Duodenal mucosa (tissue), 2 donors: ENCODE results near the gene PTPRE.

ENCODE experiments used
- H3K27ac ChIP-seq: one replicate; pipeline ENCODE4 v1.7.0; 2013; ENCODE audit warnings: low read depth, low read length
- H3K27me3 ChIP-seq, 2 donors: one replicate each; pipeline ENCODE4 v1.7.0; 2013; ENCODE audit warnings: low read length in 2 of 2, control low read depth in 1 of 2; ENCODE audit not compliant: insufficient read depth in 2 of 2, control insufficient read depth in 1 of 2
- H3K36me3 ChIP-seq, 2 donors: one replicate each; pipeline ENCODE4 v1.7.0; 2013; ENCODE audit warnings: low read length in 2 of 2, control low read depth in 1 of 2; ENCODE audit not compliant: insufficient read depth in 2 of 2, control insufficient read depth in 1 of 2
- H3K4me1 ChIP-seq, 2 donors: one replicate each; pipeline ENCODE4 v1.7.0; 2013; ENCODE audit warnings: low read length in 2 of 2, control low read depth in 1 of 2; ENCODE audit not compliant: insufficient read depth in 2 of 2, control insufficient read depth in 1 of 2
- H3K4me3 ChIP-seq, 2 donors: one replicate each; pipeline ENCODE4 v1.7.0; 2013; ENCODE audit warnings: low read length in 2 of 2, low read depth in 1 of 2
- H3K9ac ChIP-seq, 2 donors: one replicate each; pipeline ENCODE4 v1.7.0; 2013; ENCODE audit warnings: low read length in 2 of 2, low read depth in 1 of 2
- H3K9me3 ChIP-seq, 2 donors: one replicate each; pipeline ENCODE4 v1.7.0; 2013; ENCODE audit warnings: low read length in 2 of 2, control low read depth in 1 of 2; ENCODE audit not compliant: control insufficient read depth in 1 of 2

Gene PTPRE

DNA sequence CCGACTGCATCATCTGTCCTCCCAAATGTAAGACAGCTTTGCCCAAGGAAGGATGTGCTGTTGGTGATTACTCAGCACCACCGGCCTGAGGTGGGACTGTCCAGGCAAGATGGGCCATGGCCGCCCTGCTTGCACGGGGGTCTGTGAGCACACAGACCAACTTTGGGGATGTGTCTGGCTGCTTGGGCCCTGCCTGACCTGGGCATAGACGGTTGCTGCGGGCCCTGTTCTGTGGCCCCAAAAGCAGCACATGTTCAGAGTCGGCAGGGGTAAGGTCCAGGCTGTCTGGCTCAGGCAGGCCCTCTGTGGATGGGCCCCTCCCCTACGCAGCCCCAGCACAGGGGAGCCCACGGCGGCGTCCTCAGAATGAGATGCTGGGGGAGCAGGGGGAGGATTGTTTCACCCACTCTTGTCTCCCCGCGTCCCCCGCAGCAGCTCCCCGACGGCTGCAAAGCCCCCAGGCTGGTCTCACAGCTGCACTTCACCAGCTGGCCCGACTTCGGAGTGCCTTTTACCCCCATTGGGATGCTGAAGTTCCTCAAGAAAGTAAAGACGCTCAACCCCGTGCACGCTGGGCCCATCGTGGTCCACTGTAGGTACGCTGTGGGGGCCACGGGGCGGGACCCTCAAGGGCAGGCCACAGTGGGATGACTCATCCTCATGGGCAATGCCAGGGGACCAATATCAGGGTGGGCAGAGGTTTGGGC, 160.9 kb downstream of the PTPRE start:
- H3K36me3 ChIP-seq, result peaks cover 46 to 70% of the 10 kb centered on the region in 2 donors

DNA sequence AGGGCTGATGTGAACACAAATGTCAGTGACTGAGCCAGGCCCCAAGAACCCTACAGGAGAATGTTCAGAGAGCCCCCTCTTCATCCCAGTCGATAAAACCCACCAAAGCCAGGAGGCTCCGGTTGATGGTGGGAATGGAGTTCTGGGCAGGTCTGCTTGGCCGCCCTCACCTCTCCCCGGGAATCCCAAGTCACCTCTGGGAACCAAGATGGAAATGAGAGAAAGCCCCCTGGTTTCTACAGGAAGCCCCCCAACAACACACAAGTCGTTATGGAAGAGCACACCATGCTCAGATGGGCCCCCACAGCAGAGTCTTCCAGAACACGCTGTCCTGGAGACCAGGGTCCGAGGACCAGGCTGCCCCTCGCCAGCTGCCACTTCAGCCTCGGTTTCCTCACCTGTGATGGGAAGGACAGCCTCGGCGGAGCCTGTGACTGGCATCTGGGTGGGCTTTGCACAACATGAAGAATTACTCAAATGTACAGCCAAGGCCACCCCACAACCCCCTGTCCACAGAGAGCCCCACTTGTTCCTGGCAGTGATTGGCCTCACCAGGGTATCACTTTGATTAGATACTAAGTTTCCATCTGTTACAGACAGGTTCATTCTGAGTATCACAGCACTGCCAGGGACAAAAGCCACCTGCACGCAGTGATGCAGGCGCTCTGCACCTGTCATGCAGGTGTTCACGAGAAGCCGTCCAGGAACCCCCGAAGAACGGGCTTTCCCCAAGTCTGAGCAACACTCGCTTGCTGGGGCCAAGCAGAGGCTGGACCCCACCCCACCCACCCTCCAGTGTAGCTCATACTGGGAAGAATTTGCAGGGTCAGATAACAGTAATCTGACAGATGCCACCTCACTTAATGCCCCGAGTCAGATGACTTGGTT, 161.7 kb downstream of the PTPRE start:
- no peak overlapping the region for H3K4me3 ChIP-seq
- H3K27me3 ChIP-seq, result no peaks in the 10 kb centered on the region
- no peaks in the 10 kb centered on the region for H3K9me3 ChIP-seq
- H3K36me3 ChIP-seq, result peaks cover 54 to 78% of the 10 kb centered on the region in 2 donors
- H3K4me1 ChIP-seq, result peaks cover 14 to 25% of the 10 kb centered on the region in 2 donors
- no peak overlapping the region for H3K9ac ChIP-seq
- no peak overlapping the region for H3K27ac ChIP-seq

More for the DNA sequence above, 160.9 kb downstream of the PTPRE start:
- no peaks in the 10 kb centered on the region for H3K9me3 ChIP-seq
- H3K4me3 ChIP-seq, result no peak overlapping the region
- H3K4me1 ChIP-seq, result peaks cover 17 to 30% of the 10 kb centered on the region in 2 donors
- no peaks in the 10 kb centered on the region for H3K27me3 ChIP-seq
- no peak overlapping the region for H3K27ac ChIP-seq
- no peak overlapping the region for H3K9ac ChIP-seq

DNA sequence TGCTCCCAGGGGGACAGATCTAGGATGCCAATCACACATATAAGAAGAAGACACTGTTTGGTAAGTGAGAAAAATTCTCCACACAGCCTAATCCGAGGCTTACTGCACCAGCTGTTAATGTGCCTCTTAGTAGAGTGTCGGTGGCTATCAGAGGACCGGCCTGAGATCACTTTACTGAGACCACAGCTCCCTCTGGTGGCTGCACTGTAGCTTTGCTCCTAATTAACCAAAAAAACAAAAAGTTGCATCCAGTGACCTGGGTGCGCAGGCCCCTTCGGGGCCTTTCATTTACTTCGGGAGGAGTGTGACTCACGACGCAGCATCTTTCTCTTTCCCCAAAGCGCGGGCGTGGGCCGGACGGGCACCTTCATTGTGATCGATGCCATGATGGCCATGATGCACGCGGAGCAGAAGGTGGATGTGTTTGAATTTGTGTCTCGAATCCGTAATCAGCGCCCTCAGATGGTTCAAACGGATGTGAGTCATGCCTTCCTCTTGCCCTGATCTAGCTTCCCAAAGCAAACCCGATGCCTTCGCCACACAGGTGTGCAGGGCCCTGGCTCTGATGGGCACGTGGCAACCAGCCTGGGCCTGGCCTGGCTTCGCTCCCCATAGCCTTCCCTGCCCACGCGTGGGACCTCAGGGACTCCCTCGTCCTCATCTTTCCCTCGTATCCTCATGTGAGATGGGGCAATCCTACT, 162.6 kb downstream of the PTPRE start:
- Histone ChIP-seq H3K9ac (no peak overlapping the region), H3K4me3 (no peak overlapping the region), H3K27ac (no peak overlapping the region), H3K27me3 (no peaks in the 10 kb centered on the region), H3K9me3 (no peaks in the 10 kb centered on the region), H3K4me1 (peaks cover 6 to 16% of the 10 kb centered on the region in 2 donors), H3K36me3 (peaks cover 59 to 84% of the 10 kb centered on the region in 2 donors)

DNA sequence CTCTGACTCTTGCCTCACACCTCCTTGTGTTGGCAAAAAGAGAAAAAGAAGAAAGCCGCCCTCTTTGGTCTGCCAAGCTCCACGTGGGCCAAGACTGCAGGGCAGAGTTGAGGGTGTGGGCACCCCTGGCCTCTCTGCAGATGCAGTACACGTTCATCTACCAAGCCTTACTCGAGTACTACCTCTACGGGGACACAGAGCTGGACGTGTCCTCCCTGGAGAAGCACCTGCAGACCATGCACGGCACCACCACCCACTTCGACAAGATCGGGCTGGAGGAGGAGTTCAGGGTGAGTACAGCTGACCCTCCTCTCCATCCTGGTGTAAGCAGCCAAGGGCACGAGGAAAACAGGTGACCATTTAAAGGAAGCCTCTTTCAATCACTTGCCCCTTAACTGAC, 163.3 kb downstream of the PTPRE start:
- H3K27ac ChIP-seq, result no peak overlapping the region
- H3K9ac ChIP-seq, result no peak overlapping the region
- H3K36me3 ChIP-seq, result peaks cover 63 to 83% of the 10 kb centered on the region in 2 donors
- H3K4me3 ChIP-seq, result no peak overlapping the region
- H3K4me1 ChIP-seq, result peaks cover 2 to 11% of the 10 kb centered on the region in 2 donors
- no peaks in the 10 kb centered on the region for H3K9me3 ChIP-seq
- H3K27me3 ChIP-seq, result no peaks in the 10 kb centered on the region

DNA sequence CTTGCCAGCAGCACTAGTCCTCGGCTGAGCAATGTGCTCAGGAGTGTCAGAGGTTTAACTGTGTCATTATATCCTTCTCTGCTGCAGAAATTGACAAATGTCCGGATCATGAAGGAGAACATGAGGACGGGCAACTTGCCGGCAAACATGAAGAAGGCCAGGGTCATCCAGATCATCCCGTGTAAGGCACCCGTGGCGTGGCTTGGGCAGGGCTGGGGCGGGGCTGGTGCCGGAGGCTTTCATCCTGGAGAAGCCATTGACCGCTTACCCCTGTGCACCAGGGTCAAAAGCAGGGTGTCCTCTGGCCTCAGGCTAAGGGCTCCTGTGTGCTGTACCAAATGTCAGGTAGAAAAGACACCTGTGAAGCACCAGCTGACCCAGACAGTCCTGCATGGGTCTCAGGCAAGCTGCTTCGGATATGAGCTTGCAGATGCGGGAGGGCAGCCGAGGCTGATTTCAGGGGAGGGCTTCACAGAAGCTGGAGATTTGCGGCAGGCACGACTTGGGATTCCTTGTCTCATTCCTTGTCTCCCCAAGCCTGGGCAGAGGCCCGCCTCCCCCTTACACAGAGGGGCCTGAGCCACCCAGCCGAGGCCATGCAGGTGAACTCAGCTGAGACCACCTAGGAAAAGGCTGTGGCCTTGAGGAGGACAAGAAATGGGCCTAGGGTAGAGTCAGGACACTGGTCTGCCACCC, 164.0 kb downstream of the PTPRE start:
- peaks cover 58 to 78% of the 10 kb centered on the region in 2 donors for H3K36me3 ChIP-seq
- peaks cover 0 to 4% of the 10 kb centered on the region in 2 donors for H3K4me1 ChIP-seq
- H3K4me3 ChIP-seq, result no peak overlapping the region
- no peak overlapping the region for H3K27ac ChIP-seq
- no peak overlapping the region for H3K9ac ChIP-seq
- no peaks in the 10 kb centered on the region for H3K9me3 ChIP-seq
- H3K27me3 ChIP-seq, result no peaks in the 10 kb centered on the region

DNA sequence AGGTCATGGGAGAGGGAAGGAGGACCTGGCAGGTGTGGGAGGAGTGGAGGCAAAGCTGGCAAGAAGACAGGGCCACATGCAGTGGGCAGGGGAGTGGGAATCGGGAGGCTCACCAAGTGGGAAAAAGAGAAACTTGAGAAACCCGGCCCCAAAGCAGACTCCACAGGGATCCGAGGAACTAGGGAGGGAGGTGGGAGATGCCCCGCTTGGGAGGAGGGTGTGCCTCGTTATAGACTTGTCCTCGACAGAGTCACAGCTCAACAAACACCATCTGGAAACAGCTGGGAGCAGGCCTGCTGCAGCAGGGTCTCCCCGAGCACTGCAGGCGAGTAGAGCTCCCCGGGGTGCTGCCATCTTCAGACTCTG, 164.5 kb downstream of the PTPRE start:
- Histone ChIP-seq H3K27me3 (no peaks in the 10 kb centered on the region), H3K9me3 (no peaks in the 10 kb centered on the region), H3K27ac (no peak overlapping the region), H3K4me1 (no peaks in the 10 kb centered on the region), H3K36me3 (peaks cover 55 to 77% of the 10 kb centered on the region in 2 donors), H3K4me3 (no peak overlapping the region), H3K9ac (no peak overlapping the region)

DNA sequence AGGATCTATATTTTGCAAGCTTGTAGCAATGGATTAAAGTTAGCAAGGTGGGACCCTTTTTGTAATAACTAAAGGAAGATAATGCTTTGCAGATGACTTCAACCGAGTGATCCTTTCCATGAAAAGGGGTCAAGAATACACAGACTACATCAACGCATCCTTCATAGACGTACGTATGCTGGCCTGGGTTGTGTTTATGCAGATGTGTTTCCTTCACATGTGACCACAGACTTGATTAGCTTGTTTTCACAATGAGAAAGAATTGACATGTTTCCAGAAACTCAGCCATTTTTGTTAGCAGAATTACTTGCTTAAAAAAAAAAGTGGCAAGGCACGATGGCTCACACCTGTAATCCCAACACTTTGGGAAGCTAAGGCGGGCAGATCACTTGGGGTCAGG, 165.1 kb downstream of the PTPRE start:
- H3K27me3 ChIP-seq, result no peaks in the 10 kb centered on the region
- peaks cover 48 to 77% of the 10 kb centered on the region in 2 donors for H3K36me3 ChIP-seq
- no peaks in the 10 kb centered on the region for H3K4me1 ChIP-seq
- H3K9ac ChIP-seq, result no peak overlapping the region
- no peak overlapping the region for H3K4me3 ChIP-seq
- H3K27ac ChIP-seq, result no peak overlapping the region
- no peaks in the 10 kb centered on the region for H3K9me3 ChIP-seq

DNA sequence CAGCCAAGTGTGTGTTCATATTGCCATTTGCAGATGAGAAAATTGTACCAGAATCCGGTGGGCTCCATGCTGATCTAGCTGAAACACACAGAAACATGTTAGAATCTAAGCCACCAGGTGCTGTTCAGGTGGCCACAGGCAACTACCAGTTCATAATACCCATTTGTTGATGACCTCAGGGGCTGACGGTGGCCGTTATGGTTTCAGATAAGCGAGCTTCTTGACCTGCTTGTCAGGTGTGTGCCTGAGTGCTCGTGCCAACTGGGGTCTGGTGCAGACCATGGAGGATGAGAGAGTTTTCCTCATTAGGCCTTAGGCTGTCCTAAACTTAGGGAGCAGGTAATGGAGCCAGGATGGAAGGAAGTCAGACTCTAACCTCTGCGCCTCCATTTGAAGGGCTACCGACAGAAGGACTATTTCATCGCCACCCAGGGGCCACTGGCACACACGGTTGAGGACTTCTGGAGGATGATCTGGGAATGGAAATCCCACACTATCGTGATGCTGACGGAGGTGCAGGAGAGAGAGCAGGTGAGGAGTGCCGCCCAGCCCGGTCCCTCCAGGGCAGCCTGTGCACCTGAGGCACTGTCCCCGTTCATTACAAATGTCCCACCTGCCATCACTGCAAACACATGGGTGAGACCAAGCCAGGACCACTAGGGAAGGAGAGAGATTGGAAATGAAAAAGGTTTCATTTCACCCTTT, 166.2 kb downstream of the PTPRE start:
- Histone ChIP-seq H3K9ac (no peak overlapping the region), H3K9me3 (no peaks in the 10 kb centered on the region), H3K27ac (no peak overlapping the region), H3K27me3 (no peaks in the 10 kb centered on the region), H3K36me3 (peaks cover 45 to 79% of the 10 kb centered on the region in 2 donors), H3K4me1 (no peaks in the 10 kb centered on the region), H3K4me3 (no peak overlapping the region)

DNA sequence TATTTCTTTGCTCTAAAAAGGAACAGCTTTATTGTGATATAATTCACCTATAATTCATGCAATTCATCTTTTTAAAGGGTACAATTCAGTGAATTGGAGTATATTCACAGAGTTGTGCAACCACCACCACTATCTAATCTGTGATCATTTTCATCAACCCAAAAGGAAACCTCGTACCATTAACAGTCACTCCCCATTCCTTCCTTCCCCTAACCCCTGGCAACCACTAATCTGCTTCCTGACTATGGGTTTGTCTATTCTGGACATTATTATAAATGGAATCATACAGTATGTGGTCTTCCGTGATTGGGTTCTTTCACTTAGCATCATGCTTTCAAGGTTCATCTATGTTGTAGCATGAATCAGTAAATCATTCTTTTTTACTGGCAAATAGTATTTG, 167.0 kb downstream of the PTPRE start:
- peaks cover 45 to 79% of the 10 kb centered on the region in 2 donors for H3K36me3 ChIP-seq
- H3K27ac ChIP-seq, result no peak overlapping the region

More for the DNA sequence above, 167.0 kb downstream of the PTPRE start:
- H3K27me3 ChIP-seq, result no peaks in the 10 kb centered on the region
- H3K4me3 ChIP-seq, result no peak overlapping the region
- no peaks in the 10 kb centered on the region for H3K4me1 ChIP-seq
- no peak overlapping the region for H3K9ac ChIP-seq
- H3K9me3 ChIP-seq, result no peaks in the 10 kb centered on the region
